ENCODE data around the gene TIMM44.
A peak's percentile ranks its signal among the peaks of the same experiment; 100 is the strongest.

The TIMM44 gene, protein sequence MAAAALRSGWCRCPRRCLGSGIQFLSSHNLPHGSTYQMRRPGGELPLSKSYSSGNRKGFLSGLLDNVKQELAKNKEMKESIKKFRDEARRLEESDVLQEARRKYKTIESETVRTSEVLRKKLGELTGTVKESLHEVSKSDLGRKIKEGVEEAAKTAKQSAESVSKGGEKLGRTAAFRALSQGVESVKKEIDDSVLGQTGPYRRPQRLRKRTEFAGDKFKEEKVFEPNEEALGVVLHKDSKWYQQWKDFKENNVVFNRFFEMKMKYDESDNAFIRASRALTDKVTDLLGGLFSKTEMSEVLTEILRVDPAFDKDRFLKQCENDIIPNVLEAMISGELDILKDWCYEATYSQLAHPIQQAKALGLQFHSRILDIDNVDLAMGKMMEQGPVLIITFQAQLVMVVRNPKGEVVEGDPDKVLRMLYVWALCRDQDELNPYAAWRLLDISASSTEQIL

DNA sequence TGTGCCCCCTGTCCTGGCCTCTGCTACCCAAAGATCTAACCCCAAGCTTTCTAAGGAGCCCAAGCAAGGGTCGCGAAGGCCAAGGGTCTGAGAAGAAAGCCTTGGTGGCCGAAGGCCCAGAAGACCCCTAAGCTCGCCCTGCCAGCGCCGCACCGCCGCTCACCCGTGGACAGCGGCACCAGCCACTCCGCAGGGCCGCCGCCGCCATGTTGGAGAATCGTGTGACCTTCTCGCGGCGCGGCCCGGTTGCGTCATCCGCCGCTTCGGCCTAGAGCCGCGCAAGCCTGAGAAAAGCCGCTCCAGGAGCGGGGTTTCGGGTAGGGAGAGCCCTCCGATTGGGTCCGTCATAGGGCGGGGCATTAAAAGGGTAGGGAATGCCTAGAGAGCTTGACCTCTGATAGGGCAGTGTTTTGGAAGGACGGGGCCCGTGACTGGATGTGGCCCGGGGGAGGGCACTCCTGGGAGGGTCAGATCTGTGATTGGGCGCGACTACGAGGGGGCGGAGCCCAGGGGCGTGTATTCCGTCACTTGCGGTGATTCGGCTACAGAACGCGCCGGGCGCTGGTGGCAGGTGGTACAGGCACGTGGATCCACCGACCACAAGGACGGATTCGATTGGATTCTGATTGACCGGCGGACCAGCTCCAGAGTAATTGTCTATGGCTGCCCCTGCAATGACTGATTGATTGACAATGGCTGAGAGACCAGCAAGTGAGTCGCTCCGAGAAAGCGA is at the start of gene TIMM44:
Gene TIMM44, minus strand, starts transcription at position 223 of the 733 bp plus-strand sequence. Its CDS starts 15 bp downstream, at position 208.
- ATAC-seq (replicated peaks) (peak; percentile 97), DNase-seq (peak; percentile 99)
- H3K27ac Mint-ChIP-seq, result peak within 1 kb of the TSS; percentile 99
- H3K9me3 Mint-ChIP-seq, result no peaks in the 10 kb centered on the region
- H3K27me3 Mint-ChIP-seq, result no peaks in the 10 kb centered on the region
- peaks cover 17 to 50% of the 10 kb centered on the region in 2 donors for H3K4me1 Mint-ChIP-seq
- peak within 1 kb of the TSS; percentile 91 to 92 for H3K4me3 Mint-ChIP-seq
- H3K36me3 Mint-ChIP-seq, result peaks cover 12 to 15% of the 10 kb centered on the region in 2 donors

DNA sequence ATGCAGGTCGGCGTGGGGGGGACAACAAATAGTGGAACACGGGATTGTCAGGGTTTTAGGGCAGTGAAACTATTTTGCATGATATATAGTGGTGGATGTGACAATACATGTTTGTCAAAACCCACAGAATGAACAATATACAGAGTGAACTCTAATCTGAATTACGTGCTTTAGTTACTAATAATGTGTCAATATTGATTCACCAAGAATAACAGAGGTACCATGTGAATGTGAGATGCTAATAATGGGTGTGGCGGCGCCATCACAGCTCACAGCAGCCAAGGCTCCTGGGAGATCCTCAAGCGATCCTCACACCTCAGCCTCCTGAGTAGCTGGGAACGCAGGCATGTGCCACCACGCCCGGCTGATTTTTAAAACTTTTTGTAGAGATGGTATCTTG is 49.1 kb upstream of the TIMM44 start:
- Mint-ChIP-seq H3K9me3 (no peaks in the 10 kb centered on the region), H3K27ac (no peak overlapping the region), H3K4me1 (peaks cover 33 to 47% of the 10 kb centered on the region in 2 donors), H3K36me3 (peaks cover 22 to 43% of the 10 kb centered on the region in 2 donors), H3K27me3 (no peaks in the 10 kb centered on the region), H3K4me3 (no peak overlapping the region)
- ATAC-seq (replicated peaks) (no peak), DNase-seq (no peak)

DNA sequence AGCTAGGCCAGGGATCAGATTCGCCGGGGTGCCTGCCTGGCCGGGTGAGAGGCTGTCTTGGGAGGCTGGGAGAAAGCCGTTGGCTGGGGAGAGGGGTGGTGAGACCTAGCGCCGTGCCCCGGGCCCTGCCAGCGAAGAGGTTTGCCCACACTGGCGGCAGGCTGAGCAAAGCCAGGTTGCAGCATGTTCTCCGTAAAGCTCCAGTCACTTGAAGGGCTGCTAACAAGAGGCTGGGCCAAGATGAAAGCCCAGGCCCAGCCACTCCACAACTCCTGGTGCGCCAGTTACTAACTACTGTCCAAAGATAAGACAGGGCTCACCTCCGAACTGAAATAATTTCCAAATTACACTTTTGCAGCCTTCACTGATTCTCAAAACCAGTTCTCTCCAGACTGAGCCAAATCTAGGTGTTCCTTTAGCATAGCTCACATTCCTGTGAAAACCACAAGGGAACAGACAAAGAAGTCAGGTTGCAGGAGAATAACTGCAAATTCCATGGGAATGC is 45.7 kb upstream of the TIMM44 start:
- Mint-ChIP-seq H3K4me3 (no peak overlapping the region), H3K27ac (no peak overlapping the region), H3K4me1 (peaks cover 23 to 27% of the 10 kb centered on the region in 2 donors), H3K36me3 (peaks cover 36 to 59% of the 10 kb centered on the region in 2 donors), H3K27me3 (no peaks in the 10 kb centered on the region), H3K9me3 (no peaks in the 10 kb centered on the region)
- no peak for ATAC-seq (replicated peaks)
- DNase-seq, result no peak

DNA sequence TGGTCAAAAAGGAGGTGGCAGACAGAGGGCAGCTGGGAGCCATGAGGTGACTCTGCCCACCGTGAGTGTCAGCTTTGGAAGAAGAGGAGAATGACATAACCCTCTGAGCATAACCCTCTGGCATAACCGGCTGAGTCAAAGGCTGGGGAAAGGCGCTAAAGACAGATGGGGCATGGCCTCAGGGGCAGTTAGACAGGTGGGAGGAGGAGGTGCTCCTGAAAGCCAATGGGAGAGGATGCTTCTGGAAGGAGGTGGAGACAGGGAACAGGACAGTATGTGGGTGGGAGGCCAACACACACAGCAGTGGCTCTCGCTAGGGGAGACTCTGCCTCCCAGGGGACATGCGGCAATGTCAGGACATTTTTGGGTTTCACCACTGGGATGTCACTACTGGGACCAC is 44.8 kb upstream of the TIMM44 start:
- H3K27ac Mint-ChIP-seq, result peak overlapping the region; percentile 79
- no peaks in the 10 kb centered on the region for H3K27me3 Mint-ChIP-seq
- no peaks in the 10 kb centered on the region for H3K9me3 Mint-ChIP-seq
- ATAC-seq (replicated peaks) (no peak), DNase-seq (no peak)
- H3K4me1 Mint-ChIP-seq, result peaks cover 15 to 25% of the 10 kb centered on the region in 2 donors
- H3K36me3 Mint-ChIP-seq, result peaks cover 44 to 61% of the 10 kb centered on the region in 2 donors
- H3K4me3 Mint-ChIP-seq, result no peak overlapping the region

DNA sequence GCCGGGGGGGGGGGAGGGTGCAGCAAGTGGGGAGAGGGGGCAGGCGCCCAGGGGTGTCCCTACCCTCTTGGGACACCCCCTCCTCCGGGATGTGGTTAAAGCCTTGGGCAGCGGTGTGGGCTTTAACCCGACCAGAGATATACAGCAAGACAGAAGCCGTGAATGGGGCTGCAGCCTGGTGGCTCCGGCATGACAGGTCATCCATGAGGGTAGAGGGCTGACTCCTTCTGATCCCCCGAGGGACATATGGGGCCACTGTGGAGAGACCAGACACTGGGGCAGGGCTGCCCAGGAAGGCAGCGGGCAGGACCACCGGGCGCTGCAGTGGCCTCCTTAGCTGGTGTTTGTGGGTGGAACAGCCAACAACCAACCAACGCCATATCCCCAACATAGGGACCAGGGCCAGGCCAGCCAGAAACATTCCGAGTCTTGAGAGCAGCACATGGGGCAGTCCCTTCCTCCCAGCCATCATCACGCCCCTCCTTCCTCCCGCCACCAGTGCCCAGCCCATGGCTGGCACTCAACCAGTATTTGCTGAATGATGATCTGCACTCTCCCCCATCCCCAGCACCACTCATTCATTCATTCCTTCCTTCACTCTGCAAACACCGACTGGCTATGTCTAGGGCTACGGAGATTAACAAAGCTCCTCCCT is 43.8 kb upstream of the TIMM44 start:
- ATAC-seq (replicated peaks) (no peak), DNase-seq (no peak)
- Mint-ChIP-seq H3K9me3 (no peaks in the 10 kb centered on the region), H3K4me1 (peaks cover 15 to 23% of the 10 kb centered on the region in 2 donors), H3K27me3 (no peaks in the 10 kb centered on the region), H3K36me3 (peaks cover 52 to 66% of the 10 kb centered on the region in 2 donors), H3K27ac (peak overlapping the region; percentile 33), H3K4me3 (no peak overlapping the region)

DNA sequence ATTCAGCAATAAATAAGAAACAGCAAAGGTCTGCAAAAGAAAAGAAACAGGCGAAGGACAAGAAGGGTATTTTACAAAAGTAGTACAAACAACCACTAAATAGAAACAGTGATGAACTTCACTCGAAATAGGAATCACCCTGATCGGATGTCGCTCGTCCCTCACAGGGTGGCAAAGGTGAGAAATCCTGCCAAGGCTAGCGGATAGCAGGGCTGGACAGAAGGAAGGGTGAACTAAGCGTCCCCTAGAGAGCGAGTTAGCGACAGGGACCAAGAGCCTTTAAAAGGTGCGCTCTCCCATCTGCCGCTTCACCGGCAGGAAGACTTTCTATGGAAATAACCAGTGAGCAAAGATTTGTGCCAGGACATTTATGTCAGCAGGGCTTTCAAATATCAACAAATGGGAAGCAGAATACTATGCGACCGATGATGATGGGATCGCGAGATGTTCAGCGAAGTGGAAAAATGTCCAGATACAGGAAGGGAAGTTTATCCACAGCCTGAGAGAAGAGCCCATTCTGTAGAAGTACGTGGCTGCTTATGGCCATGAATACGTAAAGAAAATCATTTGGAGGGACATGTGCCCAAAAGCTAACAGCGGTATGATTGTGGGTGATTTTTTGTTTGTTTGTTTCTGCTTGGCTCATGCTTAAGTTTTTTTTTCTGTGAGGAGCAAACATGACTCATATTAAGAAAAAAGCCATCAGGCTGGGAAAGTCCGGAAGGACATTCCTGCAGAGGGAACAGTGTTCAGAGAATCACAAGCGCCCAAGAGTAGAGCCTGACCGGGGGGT is 43.1 kb upstream of the TIMM44 start:
- Mint-ChIP-seq H3K9me3 (no peaks in the 10 kb centered on the region), H3K4me3 (no peak overlapping the region), H3K36me3 (peaks cover 55 to 69% of the 10 kb centered on the region in 2 donors), H3K4me1 (peaks cover 15 to 22% of the 10 kb centered on the region in 2 donors), H3K27ac (no peak overlapping the region), H3K27me3 (no peaks in the 10 kb centered on the region)
- DNase-seq (no peak), ATAC-seq (replicated peaks) (no peak)

DNA sequence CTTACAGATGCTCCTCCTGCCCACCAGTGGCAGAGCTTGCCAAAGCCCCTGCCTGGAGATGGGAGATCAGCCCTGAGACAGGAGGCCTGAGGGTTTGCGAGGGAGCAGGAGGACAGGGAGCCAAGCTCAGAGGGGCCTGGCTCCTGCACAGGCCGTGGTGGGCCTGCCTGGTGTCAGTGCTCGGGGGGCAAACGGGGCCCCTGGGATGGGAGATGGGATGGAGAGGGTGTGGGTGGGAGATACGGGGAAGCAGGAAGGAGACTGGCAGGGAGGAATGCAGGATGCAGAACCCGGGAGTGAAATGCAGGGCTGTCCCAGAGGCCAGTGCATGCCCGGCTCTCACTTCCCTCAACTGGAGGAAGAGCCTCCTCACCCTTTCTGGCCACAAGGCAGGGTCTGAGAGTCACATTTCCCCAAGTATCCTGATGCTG is 42.0 kb upstream of the TIMM44 start:
- Mint-ChIP-seq H3K4me3 (no peak overlapping the region), H3K27me3 (no peaks in the 10 kb centered on the region), H3K9me3 (no peaks in the 10 kb centered on the region), H3K36me3 (peaks cover 53 to 67% of the 10 kb centered on the region in 2 donors), H3K27ac (no peak overlapping the region), H3K4me1 (peaks cover 15 to 23% of the 10 kb centered on the region in 2 donors)
- ATAC-seq (replicated peaks) (no peak), DNase-seq (no peak)

DNA sequence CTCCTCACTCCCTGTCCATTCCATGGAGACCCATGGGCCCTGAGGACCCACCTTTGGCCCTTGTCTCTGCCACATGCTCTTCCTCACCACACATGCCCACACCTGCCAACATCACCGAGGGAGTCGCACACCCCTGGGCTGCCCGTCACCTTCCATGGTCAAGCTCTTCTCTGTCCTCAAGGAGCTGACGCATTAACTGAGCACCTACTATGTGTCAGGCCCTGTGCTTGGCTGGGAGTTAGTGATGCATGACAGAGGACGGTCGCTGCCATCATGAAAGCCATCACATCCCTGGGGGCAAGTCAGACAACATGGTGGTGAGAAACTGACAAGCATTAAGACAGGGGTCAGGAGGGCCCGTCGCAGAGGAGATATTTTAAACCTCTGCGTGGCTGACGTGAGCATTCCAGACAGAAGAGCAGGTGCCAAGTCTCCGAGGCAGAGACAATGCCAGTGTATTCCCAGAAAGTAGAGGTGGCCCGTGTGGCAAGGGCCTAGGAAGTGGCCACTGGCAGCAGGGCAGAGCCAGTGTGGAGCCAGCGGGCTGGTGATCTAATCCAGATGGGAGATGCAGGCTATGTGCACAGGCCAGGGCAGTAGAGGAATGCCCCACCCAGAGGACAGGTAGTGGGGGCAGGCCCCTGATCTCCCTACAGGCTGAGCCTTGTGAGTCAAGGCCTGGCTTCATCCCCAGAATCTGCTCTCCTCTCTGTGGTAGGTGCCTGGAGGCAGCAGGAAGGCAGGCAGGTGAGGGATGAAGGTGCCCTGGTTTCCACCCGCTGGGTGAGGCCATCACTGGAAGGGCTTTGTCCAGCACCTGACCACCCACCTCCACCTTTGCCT is 40.8 kb upstream of the TIMM44 start:
- H3K4me3 Mint-ChIP-seq, result no peak overlapping the region
- H3K4me1 Mint-ChIP-seq, result peaks cover 15 to 24% of the 10 kb centered on the region in 2 donors
- H3K27me3 Mint-ChIP-seq, result no peaks in the 10 kb centered on the region
- ATAC-seq (replicated peaks) (no peak), DNase-seq (no peak)
- H3K36me3 Mint-ChIP-seq, result peaks cover 52 to 71% of the 10 kb centered on the region in 2 donors
- no peaks in the 10 kb centered on the region for H3K9me3 Mint-ChIP-seq
- H3K27ac Mint-ChIP-seq, result peak overlapping the region; percentile 69

DNA sequence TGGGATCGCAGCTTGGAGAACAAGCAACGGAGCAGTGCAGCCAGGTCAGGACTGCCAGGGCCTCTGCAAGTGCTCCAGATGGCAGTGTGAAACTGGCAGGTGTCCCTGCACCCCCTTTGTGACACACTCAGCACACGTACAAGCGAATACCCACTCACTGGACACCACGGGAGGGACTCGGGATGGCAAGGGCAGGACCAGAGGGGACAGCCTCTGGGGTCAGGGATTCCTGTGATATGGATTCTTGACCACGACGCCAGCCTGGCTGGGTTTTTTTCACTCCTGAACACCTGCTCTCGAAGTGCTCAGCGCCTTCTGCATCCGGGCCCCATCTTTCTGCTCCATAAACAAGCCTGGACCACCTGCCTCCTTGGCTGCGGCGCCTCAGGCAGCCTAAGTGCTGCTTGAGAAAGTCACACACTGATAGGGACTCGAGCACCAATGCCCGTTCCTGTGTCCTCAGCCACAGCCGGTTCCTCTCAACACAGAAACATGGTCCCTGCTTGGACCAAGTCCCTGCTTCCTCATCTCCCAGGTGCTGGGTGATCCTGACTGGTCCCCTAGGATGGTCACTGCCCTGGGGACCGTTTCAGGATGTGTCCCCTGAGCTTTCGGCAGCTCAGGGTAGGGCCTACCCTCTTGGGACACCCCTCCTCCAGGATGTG is 40.0 kb upstream of the TIMM44 start:
- ATAC-seq (replicated peaks) (no peak), DNase-seq (no peak)
- Mint-ChIP-seq H3K4me1 (peaks cover 13 to 21% of the 10 kb centered on the region in 2 donors), H3K4me3 (no peak overlapping the region), H3K9me3 (no peaks in the 10 kb centered on the region), H3K27ac (no peak overlapping the region), H3K27me3 (no peaks in the 10 kb centered on the region), H3K36me3 (peaks cover 48 to 67% of the 10 kb centered on the region in 2 donors)

DNA sequence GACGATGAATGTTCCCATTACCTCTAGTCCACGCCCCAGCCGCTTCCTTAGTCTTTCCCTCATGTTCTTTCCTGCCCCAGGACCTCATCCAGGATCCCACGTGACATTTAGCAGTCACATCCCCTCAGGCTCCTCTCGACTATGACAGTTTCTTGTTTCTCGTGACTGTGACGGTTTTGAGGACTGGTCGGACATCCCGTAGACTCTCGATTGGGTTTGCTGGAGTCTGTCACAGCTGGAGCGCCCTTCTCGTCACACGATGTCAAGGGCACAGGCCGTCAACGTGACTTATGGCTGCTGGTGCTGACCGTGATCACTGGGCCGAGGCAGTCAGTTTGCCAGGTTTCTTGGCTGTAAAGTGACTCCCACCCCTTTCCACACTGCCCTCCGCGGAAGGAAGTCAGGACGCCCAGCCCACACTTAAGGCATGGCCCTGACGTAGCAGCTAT is 39.2 kb upstream of the TIMM44 start:
- H3K27ac Mint-ChIP-seq, result peak overlapping the region; percentile 4
- peaks cover 40 to 60% of the 10 kb centered on the region in 2 donors for H3K36me3 Mint-ChIP-seq
- DNase-seq (no peak), ATAC-seq (replicated peaks) (no peak)
- H3K4me3 Mint-ChIP-seq, result no peak overlapping the region
- H3K9me3 Mint-ChIP-seq, result no peaks in the 10 kb centered on the region
- peaks cover 6 to 16% of the 10 kb centered on the region in 2 donors for H3K4me1 Mint-ChIP-seq
- H3K27me3 Mint-ChIP-seq, result no peaks in the 10 kb centered on the region

DNA sequence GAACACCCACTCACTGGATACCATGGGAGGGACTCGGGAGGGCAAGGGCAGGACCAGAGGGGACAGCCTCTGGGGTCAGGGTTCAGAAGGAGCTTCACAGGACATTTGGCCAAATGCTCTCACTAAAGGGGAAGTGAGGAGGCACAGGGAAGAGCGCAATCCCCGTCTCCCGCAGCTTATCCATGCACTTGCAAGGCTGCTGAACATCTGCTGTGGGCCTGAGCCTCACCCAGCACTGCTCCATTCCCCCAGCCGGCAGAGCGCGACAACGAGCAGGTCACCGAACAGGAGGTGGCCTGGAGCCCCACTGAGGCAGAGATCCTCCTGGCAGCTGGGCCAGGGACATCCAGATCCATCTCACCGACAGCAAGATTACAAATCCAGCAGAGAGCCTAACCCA is 38.6 kb upstream of the TIMM44 start:
- H3K4me3 Mint-ChIP-seq, result no peak overlapping the region
- no peak for ATAC-seq (replicated peaks)
- H3K9me3 Mint-ChIP-seq, result no peaks in the 10 kb centered on the region
- peak overlapping the region; percentile 47 for H3K27ac Mint-ChIP-seq
- no peaks in the 10 kb centered on the region for H3K27me3 Mint-ChIP-seq
- peaks cover 39 to 56% of the 10 kb centered on the region in 2 donors for H3K36me3 Mint-ChIP-seq
- DNase-seq, result no peak
- H3K4me1 Mint-ChIP-seq, result peaks cover 0 to 13% of the 10 kb centered on the region in 2 donors

DNA sequence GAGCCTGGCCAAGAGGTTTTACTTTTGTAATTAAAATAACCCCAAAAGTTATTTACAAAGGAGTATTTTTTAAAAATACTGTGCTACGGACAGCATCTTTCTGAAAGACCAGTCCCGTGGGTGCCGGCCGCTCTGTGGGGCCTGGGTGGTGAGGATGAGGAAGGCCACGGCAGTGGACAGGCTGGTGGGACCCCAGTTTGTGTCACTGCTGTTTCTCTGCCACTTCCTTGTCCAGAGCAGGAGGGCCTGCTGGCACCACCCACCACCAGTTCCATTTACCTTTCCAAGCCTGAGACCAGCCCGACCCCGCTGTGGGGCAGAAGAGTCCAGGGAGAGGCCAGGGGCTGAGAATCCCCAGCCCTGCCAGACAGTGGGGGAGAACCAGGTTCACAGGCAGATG is 38.2 kb upstream of the TIMM44 start:
- no peak overlapping the region for H3K27ac Mint-ChIP-seq
- ATAC-seq (replicated peaks) (no peak), DNase-seq (no peak)
- no peak overlapping the region for H3K4me3 Mint-ChIP-seq
- no peaks in the 10 kb centered on the region for H3K27me3 Mint-ChIP-seq
- peaks cover 39 to 55% of the 10 kb centered on the region in 2 donors for H3K36me3 Mint-ChIP-seq
- peaks cover 0 to 13% of the 10 kb centered on the region in 2 donors for H3K4me1 Mint-ChIP-seq
- no peaks in the 10 kb centered on the region for H3K9me3 Mint-ChIP-seq
